Jurkat, Clone E6-1 (cell line): ENCODE data around the gene SOX12.
A peak's percentile ranks its signal among the peaks of the same experiment; 100 is the strongest.
"Not testable (repeated sequence)": the region's sequence is repeated elsewhere in the genome, so short reads cannot be mapped to it uniquely, and the experiment has no call there.

ENCODE experiments used
- DNase-seq: peaks from one replicate; pipeline ENCODE4 v3.0.0-alpha.2; 2011; ENCODE audit warnings: low read depth, low spot score
- H3K4me3 ChIP-seq: 2 replicates; pipeline ENCODE4 v1.5.1; 2011; ENCODE audit warnings: mild to moderate bottlenecking, low read length, control low read depth, moderate library complexity

SOX12 gene

DNA sequence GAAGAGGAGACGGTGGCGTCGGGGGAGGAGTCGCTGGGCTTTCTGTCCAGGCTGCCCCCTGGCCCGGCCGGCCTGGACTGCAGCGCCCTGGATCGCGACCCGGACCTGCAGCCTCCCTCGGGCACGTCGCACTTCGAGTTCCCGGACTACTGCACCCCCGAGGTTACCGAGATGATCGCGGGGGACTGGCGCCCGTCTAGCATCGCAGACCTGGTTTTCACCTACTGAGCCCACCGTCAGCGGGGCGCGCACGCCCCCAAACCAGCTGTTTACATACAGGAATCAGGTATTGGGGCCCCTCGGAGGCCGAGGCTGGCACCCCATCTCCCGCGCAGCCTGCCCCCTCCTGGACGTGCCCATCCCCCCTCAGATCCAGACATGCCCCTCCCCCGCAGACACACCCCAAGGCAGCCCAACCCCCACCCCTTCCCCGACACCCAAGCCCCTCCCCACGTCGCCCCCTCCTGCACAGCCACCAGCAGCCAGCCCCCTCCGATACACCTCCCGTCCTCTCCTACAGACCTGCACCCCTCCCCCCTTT, 1.4 kb downstream of the SOX12 start:
- peak overlapping the region; percentile 73 for H3K4me3 ChIP-seq
- no peak for DNase-seq

DNA sequence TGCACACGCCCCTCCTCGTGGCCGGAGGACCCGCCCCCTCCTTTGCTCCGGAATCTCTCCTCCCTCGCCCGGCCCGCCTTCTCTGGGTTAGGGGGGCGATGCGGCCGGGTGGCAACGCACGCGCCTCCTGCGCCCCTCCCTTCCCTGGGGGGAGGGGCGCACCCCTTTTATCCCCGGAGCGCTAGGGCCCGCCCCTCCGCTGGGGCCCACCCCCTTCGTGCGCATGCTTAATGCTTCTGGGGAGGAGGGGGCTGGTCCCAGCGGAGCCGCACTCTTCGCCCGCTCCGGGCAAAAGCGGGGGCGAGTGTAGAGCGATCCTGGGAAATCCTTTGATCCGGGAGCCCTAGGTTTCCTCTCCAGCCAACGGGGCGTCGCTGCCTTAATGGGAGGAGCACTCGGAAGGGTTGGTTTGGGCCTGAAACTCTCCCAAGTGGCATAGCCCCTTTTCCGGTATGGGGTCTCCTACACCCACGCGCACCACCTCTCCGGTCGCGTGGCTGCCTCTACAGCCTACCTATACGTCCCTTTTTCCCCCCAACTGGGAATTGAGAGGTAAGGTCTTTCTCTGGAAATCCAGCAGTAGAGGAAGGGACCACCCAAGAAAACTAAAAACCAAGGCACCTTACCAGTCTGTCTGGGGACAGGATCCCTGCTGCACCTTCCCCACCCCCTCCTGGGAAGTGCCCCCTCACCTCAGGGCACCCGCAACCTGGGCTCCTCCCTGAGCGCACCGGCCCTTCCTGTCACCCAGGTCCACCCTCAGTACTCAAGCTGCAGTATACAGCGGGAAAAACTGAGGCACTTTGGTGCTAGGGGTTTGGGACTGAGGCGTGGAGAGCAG, 2.1 kb downstream of the SOX12 start:
- H3K4me3 ChIP-seq, result peak overlapping the region; percentile 73
- peak; percentile 90 for DNase-seq

DNA sequence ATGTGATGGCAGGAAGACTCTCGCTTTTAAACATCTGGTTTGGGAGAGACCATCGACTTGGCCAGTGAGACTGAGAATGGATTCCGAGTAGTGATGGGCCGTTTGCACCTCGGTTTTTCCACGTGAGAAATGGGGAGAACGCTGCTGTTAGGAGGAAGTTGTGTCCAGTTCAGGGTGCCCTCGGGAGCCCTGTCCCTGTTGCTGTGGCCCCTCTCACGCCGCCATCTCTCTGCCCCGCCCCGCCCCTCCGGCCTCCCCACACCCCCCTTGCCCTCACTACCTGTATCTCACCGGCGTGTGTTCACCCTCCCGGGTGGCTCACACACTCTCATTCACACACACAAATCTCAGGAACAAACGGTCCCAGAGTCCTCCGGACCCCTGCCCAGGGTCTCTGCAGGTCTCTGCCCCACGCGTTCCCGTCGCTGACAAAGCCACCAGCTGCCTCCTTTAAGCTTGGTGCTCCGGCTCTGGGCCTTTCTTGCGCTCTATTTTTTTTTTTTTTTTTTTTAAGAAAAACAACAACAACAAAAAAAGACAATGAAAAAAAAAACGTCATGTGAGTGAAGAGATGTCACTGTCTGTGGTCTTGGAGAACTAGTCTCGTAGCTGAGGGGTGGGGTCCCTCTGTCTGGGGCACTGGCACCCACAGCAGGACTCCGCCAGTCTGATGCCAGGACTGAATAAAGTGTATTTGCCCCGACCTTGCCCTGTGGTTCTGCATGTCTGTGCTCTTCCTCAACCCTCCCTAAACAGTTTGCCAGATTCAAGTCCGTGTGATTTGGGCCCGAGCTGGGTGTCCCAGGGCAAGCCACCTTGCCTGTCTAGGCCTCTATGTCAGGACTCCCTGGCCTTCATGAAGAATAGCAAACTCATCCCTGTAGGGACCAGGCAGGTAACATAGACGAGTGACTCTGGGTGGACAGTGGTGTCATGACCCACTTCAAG, 2.9 kb downstream of the SOX12 start:
- DNase-seq, result no peak
- H3K4me3 ChIP-seq, result peak overlapping the region; percentile 73

DNA sequence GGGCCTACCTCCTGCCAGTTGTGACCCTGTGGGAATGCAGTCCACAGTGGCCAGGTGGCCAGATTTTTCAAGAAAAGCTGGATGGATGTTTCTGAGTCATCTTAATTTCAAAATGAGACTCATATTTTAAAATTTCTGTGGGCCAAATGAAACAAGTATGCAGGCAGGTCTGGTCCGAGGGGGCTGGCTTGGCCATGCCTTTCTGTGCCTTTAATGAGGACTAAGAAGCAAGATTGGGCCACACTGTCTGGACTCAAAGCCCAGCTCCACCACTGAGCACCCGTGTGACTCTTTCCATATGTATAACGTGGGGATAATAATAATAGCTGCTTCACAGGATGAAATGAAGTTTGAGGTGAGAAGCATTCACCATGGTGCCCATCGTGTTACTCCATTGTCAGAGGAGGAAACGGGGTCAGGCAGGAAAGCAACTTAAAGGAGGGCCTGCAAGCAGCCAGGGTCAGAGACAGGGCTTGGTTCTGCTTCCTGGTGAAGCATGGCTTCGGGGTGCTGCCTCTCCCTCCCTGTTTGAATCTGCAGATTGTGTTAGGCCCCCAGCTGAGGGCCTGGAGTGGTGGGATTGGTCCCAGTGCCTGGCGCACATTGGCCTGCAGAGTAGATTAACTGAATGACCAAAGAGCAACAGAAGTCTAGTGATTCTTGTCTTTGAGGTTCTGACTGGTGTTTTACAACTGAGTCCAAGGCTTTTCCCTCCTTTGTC, 3.8 kb downstream of the SOX12 start:
- DNase-seq, result no peak
- no peak overlapping the region for H3K4me3 ChIP-seq

DNA sequence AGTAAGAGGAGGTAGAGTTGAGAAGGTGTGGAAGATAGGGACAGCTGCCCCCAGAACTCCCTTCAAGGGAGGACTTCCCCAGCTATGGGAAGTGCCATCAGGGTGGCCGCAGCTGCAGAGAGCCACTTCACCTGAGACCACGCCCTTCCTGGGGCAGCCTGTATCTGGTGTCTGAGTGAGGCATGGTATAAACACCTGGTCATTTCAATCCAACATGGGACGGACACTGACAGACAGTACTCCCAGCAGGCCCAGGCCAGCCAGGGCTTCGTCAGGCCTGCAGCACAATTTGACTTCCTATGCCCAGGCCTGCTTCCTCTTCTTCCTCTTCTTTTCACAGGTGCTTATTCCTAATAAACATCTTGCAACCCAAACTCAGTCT, 4.5 kb downstream of the SOX12 start:
- no peak for DNase-seq
- no peak overlapping the region for H3K4me3 ChIP-seq

DNA sequence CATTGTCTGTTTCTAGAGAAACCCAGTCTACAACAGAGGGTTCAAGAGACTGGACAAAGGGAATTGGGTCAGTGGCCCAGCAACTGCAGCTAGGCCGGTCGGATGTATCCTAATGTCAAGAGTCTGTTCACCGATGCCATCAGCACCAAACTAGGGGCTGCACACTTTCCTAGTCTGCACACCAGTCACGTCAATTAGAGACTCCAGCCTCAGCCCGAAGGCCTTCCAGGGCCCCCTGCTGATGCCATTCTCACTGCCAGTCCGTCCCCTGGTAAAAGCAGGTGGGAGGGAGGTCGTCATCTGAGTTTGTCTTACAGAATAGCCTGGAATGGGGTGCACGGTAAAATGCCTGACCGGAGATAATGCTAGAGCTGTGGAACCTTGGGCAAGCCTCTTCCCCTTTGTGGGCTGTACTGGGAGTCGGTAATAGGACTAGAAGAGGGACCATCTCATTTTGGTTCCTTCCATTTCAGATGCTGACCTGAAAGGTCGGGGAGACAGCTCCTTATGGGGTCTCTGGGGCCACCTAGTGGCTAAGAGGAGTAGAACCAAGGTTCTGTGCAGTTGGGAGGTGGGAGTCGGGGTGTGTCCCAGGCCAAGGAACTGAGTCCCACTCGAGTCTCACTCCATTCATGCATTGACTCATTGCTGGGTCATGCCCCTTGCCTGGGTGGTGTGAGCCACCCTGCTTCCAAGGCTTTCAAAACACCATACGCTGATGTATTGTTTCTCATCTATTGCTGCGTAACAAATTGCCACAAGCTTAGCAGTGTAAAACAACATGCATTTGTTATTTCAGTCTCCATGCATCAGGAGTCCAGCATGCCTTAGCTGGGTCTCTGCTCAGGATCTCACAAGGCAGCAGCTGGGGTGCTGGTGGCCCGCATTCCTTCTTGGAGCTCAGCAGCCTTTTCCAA, 5.1 kb downstream of the SOX12 start:
- no peak overlapping the region for H3K4me3 ChIP-seq
- DNase-seq, result peak; percentile 51

DNA sequence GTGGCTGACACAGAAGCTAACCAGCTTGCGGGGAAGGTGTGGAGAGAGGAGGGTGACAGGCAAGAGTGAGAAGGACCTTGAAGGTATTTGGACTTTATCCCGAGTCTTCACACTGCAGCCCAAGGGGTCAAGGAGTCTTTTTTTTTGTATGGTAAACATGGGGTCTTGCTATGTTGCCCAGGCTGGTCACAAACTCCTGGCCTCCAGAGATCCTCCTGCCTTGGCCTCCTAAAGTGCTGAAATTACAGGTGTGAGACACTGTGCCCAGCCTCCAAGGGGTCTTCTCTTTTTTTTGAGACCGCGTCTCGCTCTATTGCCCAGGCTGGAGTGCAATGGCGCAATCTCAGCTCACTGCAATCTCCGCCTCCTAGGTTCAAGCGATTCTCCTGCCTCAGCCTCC, 9.2 kb downstream of the SOX12 start:
- DNase-seq, result no peak
- no peak overlapping the region for H3K4me3 ChIP-seq

DNA sequence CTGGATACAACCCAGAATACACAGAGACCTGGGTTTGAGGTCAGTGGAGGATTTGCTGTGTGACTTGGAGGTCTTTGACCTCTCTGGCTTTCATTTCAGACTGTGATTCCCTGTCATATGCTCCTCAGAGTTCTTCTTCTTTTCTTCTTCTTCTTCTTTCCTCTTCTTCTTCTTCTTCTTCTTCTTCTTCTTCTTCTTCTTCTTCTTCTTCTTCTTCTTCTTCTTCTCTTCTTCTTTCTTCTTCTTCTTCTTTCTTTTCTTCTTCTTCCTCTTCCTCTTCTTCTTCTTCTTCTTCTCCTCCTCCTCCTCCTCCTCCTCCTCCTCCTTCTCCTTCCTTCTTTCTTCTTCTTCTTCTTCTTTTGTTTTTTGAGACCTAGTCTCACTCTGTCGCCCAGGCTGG, 10.7 kb downstream of the SOX12 start:
- DNase-seq, H3K4me3 ChIP-seq: not testable (repeated sequence)

DNA sequence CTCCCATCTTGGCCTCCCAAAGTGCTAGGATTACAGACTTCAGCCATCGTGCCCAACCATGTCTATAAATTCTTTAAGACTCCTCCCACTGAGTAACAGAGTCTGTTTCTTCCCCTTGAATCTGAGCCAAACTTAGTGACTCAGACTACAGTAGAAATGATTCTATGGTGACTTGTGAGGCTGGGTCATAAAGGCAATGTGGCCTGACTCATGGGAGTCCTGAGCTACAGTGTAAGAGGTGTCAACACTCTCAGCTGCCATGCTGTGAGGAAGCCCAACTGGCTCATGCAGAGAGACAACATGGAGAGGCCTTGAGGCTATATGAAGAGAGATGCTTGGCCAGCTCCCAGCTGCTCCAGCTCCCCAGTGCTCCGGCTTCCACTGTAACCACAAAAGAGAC, 16.3 kb downstream of the SOX12 start:
- no peak overlapping the region for H3K4me3 ChIP-seq
- DNase-seq, result no peak

DNA sequence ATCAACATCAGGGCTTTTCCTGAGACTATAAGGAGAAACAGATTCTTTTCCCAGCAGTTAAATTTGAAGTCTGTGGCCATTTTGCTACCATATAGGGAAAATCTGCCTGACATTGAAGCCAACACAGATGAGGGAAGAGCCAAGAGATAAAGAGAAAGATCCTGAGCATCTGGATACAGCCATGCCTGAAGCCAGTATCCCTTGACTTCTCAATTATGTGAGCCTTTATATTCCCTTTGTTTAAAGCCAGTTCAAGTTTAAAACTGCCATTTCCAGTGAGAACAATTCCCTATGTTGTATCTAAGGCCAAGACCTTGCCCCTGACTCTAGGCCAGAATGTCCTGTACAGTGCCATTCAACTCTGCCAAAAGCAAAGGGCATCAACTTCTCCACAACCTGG, 17.8 kb downstream of the SOX12 start:
- H3K4me3 ChIP-seq, result no peak overlapping the region
- DNase-seq, result no peak

DNA sequence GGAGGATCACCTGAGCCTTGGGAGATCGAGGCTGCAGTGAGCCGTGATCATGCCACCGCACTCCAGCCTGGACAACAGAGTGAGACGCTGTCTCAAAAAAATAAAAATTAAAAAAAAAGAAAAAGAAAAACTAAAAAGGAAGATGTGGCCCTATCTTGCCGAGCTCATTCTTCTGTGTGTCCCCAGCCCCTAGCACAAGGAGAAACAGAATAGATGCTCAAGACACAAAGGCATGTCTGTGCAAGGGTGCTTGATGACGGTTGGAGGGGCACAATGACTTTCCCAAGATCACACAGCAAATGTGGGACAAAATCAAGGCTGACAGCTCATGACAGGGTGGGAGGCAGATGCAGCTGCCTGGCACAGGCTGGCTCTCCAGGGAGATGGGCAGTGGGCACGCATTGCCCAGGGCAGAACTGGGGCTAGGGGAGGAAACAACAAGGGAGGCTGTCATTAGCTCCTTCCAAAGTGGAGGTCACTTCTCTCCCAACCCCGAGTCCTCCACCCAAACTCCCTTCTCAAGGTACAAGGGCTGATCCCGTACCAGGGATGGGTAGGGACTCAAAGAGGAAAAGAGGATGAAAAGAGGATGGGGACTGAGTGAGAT, 20.8 kb downstream of the SOX12 start:
- no peak for DNase-seq
- H3K4me3 ChIP-seq, result no peak overlapping the region

DNA sequence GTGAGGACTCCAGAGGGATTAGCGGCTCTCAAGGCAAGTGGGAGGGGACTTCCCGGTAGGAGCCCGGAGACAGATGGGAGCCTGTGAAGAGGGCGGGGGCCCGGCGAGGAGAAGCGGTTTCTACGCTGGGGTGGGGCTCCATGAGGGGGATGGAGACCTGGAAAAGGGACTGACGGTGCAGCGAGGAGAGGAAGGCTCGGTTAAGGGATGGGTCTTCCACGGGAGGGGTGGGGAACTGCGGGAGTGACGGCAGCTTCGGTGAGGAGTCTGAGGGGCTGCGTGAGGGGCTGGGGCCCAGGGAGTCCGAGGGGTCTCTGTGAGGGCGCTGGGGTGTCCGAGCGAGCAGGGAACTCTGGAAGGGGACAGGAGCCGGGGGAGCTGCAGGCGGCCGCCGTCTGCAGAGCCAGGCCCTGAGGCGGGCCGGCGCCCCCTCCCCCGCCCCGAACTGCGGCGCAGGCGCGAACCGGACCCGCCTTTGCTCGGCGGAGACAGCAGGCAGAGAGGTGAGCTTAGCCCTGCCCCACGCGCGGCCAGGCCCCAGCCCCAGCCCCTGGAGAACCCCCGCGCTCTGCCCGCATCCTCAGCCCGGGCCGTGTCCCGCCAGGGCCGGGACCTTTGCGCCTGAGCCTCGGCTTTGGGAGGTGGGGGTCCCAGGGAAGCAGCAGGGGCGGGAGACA, 21.4 kb downstream of the SOX12 start, which contains the start of gene NRSN2:
TSS of gene NRSN2 (plus strand) at position 472 of the 677 bp plus-strand sequence. CDS start 2,533 bp downstream, outside the sequence.
- DNase-seq, result no peak

DNA sequence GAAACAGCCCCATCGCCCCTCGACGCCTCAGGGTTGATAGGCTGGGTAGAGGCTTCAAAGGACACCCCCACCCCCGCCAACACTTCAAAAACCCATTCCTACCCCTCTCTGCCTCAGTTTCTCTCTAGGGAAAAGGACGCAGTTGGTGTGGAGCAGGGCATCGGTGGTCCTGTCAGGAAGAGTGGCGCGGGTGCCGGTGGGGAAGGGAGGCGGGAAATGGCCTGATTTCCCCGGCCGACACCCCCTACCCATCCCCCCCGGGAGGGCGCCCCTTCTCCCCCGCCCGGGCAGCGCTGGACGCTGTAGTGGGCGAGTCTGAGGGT, 21.9 kb downstream of the SOX12 start:
- no peak for DNase-seq
- peak overlapping the region; percentile 68 for H3K4me3 ChIP-seq

More for the DNA sequence above, 21.4 kb downstream of the SOX12 start, which contains the start of gene NRSN2:
- peak within 1 kb of the TSS; percentile 68 for H3K4me3 ChIP-seq

DNA sequence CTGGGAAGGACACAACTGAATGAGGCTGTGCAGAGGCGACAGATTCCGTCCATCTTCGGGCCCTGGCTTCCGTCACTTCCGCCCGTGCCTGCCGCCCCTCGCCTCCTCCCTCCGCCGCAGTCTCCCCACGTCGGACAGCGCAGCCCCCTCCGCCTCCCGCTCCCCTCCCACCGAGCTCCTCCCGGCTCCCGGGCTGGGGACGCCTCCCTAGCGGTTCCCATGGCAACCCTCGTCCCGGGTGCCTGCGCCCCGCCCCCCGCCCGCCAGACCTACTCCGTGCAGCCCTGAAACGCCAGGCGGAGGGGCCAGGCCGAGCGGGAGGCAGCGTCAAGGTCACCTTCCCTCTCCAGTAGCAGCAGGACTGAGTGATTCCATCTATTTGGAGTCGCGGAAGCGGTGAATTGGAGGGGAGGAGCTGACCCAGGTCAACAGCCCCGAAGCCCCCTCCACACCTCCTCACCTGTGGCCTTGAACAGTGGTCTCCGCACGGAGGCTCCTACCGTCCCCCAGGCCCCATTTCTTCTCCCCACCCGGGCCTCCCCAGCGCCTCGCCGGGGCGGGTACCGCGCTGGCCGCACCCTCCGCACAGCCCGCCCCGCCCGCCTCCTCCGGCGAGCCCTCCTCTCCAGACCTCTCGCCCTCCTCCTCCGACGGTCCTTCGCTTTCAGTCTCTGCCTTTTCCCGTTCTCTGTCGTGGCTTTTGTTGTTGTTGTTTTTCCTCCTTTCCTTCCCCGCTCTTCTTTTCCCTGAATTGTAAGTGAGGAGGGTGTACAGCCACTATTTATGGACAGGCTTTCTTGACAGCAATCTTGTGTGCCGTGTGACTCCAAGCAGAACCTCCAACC, 22.5 kb downstream of the SOX12 start:
- peak overlapping the region; percentile 68 for H3K4me3 ChIP-seq
- peak; percentile 49 for DNase-seq

DNA sequence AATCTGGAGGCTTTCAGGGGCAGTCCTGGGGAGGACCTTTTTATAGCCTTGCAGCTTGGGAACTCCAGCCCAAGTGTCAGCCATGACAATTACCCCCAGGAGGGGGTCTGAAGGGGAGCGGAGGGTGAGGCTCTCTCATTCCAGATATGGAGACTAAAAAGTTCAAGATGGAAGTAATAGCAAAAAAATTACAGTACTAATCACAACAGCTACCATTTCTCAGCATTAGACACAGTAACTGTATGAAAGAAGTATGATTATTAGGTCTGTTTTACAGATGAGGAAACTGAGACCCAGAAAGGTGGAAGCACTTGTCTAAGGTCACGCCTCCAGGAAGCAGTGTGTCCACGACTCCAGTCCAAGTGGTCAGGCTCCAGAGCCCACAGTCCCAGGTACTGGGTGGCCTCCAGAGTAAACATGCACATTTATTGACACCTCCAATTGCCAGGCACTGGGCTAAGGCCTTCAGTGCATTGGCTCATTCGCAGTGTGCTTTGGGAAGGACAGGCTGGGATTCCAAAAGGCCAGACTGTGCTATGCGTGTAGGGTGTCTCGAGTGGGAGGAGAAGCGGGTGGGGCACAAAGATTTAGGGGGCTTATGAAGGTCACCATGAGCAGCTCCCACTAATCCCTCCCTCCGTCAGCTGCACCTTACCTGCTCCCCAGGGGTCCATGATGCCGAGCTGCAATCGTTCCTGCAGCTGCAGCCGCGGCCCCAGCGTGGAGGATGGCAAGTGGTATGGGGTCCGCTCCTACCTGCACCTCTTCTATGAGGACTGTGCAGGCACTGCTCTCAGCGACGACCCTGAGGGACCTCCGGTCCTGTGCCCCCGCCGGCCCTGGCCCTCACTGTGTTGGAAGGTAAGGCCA, 23.9 kb downstream of the SOX12 start:
- H3K4me3 ChIP-seq, result no peak overlapping the region
- DNase-seq, result no peak

DNA sequence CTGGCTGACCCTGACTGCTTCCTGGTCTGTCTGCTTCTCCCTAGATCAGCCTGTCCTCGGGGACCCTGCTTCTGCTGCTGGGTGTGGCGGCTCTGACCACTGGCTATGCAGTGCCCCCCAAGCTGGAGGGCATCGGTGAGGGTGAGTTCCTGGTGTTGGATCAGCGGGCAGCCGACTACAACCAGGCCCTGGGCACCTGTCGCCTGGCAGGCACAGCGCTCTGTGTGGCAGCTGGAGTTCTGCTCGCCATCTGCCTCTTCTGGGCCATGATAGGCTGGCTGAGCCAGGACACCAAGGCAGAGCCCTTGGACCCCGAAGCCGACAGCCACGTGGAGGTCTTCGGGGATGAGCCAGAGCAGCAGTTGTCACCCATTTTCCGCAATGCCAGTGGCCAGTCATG, 27.8 kb downstream of the SOX12 start:
- H3K4me3 ChIP-seq, result no peak overlapping the region
- no peak for DNase-seq
